Coronary artery (tissue), 2 donors: ENCODE results near the gene MYBPC1.

Experiments used
- DNase-seq: peaks from one replicate; pipeline ENCODE4 v3.0.0-alpha.2; 2017; ENCODE audit warnings: low spot score
- H3K27ac ChIP-seq, 2 donors: fragments of 200-600 bp; sonication (generic); one replicate each; pipeline ENCODE4 v1.5.1; 2016 to 2019
- H3K4me3 ChIP-seq: fragments of 200-600 bp; sonication (generic); 2 replicates; pipeline ENCODE4 v1.5.1; 2016; ENCODE audit warnings: mild to moderate bottlenecking, moderate library complexity
- CTCF ChIP-seq: fragments of 200-600 bp; sonication (generic); IDR thresholded peaks from one replicate; pipeline ENCODE4 v1.5.1; 2019; ENCODE audit warnings: antibody characterized with exemption

Gene MYBPC1

GRCh38 chr12:101582937-101583336, 11.8 kb upstream of the MYBPC1 start:
- no peak for DNase-seq
- Histone ChIP-seq H3K27ac (no peak overlapping the region), H3K4me3 (no peak overlapping the region)
- no peak for TF ChIP-seq CTCF

GRCh38 chr12:101590383-101590782, 4.4 kb upstream of the MYBPC1 start:
- no peak for TF ChIP-seq CTCF
- no peak for DNase-seq
- no peak overlapping the region for H3K27ac ChIP-seq
- no peak overlapping the region for H3K4me3 ChIP-seq

GRCh38 chr12:101591781-101592180, 3.0 kb upstream of the MYBPC1 start:
- no peak for DNase-seq
- Histone ChIP-seq H3K4me3 (no peak overlapping the region), H3K27ac (no peak overlapping the region)
- no peak for TF ChIP-seq CTCF

- DNase-seq = no peak
- no peak for TF ChIP-seq CTCF
- no peak overlapping the region for H3K27ac ChIP-seq
- H3K4me3 ChIP-seq = no peak overlapping the region
These were observed 2.3 kb upstream of the MYBPC1 start for GRCh38 chr12:101592448-101592847.

- H3K27ac ChIP-seq = no peak overlapping the region
- H3K4me3 ChIP-seq = no peak overlapping the region
- TF ChIP-seq CTCF = no peak
- DNase-seq = no peak
These were observed 1.9 kb upstream of the MYBPC1 start for GRCh38 chr12:101592921-101593320.

- H3K4me3 ChIP-seq = no peak overlapping the region
- no peak for DNase-seq
- H3K27ac ChIP-seq = no peak overlapping the region
- TF ChIP-seq CTCF = no peak
These were observed 1.4 kb downstream of the MYBPC1 start for GRCh38 chr12:101596172-101596571.

GRCh38 chr12:101597164-101597563, 2.4 kb downstream of the MYBPC1 start:
- no peak overlapping the region for H3K27ac ChIP-seq
- no peak for TF ChIP-seq CTCF
- no peak for DNase-seq

More at GRCh38 chr12:101597164-101597563, 2.4 kb downstream of the MYBPC1 start:
- no peak overlapping the region for H3K4me3 ChIP-seq
